Fibroblast of peridontal ligament (primary cell): ENCODE data around the gene NUP107.

Experiments used
- DNase-seq: peaks from one replicate; pipeline ENCODE4 v3.0.0-alpha.2; 2010; ENCODE audit errors: extremely low read depth

Gene NUP107

DNA sequence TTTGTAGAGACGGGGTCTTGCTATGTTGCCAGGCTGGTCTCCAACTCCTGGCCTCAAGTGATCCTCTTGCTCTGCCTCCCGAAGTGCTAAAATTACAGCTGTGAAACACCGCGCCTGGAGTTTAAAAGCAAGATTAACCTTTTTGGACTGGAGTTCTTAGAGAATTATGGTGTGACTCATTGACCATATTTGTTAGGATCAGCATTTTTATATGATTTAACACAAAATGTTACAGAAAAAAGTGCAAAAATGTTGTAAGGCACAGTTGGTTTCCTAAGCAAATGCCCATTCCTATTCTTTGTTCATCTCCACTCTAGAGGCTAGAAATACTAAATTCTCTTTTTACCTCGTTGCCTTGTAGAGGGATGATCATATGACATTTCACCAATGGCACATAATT lies 86.8 kb downstream of the NUP107 start:
- peak; percentile 29 for DNase-seq

DNA sequence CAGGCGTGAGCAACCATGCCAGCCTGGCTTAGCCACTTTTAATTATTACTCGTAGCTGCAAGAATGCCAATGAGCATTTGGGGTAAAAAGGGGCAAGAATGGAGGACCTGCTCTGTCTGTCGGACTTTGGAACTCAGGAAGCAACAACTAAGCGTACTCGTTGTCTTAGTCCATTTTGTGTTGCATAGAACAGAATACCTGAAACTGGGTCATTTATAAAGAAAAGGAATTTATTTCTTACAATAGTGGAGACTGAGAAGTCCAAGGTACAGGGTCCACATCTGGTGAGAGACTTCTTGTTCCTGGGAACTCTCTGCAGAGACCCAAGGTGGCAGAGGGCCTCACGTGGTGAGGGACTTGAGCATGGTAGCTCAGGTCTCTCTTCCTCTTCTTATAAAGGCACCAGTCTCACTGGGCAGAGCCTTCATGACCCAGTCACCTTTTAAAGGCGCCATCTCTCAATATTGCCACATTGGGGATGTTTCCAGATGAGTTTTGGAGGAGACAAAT lies 88.4 kb downstream of the NUP107 start:
- no peak for DNase-seq

DNA sequence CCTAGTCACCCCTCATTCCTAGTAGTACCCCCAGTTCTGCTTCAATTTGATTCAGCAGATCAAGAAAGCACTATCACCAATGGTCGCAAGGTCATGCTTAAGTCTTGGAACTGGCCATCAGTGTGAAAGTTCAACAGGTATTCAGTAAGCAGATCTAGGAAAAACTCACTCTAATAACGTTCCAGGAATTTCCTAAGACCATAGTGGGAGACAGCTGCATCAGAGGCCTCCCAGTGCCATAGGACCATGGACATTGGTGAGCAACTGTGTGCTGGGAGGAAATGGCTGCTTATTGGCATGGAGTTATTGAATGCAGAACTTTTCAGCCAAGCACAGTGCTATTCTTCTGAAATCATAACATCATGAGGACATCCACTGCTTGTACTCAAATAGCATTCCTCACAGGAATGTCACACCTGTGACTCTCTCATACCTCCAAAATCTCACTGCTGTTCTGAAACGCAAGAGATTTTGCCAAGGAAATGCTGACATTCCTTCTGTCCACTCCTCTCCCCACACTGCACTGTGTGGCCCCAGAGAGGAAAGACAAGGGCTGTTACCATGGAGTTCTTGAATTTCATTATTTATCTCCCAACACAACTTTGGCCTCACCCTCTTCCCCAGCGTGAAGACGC lies 90.3 kb downstream of the NUP107 start:
- DNase-seq = no peak

DNA sequence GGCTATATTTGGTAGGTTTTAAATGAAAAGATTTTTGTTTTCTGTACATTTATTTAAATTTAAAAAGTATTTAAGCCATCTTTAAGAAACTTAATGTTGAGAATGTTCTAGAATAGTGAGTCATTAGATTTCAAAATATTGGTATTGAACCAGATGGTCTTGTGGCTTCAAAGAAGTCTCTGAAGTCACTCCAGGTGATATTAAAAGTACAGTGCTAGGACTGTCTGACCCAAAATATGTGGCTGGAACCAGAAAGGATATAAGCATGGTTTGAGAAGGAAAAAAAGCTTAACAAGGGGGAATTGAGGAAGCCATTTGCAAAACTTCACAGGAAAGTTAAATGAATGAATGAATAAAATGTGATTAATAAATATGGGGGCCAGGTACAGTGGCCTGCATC lies 92.5 kb downstream of the NUP107 start:
- no peak for DNase-seq

DNA sequence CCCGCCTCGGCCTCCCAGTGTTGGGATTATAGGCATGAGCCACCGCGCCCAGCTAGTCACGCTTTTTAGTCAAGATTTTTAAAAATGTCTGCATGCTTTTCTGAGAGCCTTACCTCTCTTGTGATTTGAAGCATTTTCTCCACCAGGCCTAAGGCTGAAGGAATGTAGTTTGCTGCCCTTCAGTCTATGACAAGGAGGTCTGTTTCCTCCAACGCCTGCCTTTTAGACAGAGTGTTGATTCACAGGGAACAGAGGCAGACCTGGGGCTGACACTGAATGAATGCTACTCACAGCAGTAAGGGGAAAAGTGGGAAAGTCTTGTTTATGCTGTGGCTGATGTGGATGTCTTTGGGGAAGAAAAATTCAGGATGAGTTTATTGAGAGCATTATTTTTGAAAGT lies 94.0 kb downstream of the NUP107 start:
- DNase-seq = no peak

DNA sequence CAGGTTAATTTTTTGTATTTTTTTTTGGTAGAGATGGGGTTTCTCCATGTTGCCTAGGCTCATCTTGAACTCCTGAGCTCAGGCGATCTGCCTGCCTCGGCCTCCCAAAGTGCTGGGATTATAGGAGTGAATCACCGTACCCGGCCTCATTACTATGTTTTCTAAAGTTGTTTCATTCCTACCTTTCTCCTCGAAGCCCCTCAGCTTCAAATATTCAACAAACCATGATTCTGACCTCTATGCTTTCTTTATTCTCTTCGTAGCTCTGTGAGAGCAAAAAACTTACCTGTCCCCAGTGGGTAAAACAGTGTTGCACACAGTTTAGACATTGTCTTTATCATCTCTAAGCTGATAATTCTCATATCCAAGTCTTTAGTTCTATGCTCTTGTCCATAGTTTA lies 95.0 kb downstream of the NUP107 start:
- no peak for DNase-seq

DNA sequence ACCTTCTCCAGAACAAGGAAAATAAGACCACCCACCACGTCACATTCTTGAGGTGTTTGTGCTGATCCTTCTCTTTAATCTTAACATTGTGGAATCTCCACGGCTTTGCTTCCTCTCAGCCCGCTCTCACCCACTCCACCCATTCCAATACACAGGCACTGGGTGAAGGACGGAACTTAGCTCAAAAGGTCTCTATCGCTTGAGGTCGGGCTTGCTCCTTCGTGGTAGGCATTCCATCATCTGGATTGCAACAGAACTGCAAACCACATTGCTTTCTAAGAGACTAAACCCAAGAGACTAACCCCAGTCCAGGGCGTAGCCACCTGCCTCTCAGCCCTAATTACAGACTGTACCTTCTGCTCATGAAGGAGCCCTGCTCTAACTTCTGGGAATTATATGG lies 97.2 kb downstream of the NUP107 start:
- peak; percentile 30 for DNase-seq

DNA sequence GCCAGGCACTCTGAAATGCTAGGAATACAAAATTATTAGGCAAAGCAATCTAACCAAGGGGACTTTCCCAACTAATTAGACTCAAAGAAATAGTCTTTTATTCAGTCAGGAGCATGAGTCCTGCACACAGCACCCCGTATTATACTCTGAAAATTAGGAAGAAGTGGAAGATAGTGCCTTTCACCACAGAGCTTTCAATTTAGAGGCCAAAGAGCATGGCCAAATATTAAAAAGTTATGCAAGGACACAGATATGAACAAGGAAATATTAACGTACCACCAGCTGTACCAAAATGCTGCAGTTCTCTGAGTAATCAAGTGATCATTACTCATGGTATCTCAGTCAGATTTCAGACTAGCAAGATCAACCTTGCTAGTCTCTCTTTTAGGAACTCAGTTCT lies 98.6 kb downstream of the NUP107 start:
- peak; percentile 11 for DNase-seq

DNA sequence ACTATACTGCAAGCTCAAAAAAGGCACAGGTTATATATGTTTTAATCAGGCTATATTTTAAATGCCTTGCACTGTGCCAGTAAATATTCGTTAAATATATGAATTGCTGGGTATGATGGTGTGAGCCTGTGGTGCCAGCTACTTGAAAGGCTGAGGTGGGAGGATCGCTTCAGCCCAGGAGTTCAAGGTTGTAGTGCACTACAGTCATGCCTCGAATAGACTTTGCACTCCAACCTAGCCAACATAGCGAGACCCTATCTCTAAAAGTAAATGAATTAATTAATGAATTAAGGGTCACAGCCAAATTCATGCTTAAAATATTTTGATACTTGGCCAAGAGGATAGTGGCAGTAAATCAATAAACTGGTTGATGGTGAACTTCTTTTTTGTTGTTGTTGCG lies 99.0 kb downstream of the NUP107 start:
- DNase-seq = no peak

DNA sequence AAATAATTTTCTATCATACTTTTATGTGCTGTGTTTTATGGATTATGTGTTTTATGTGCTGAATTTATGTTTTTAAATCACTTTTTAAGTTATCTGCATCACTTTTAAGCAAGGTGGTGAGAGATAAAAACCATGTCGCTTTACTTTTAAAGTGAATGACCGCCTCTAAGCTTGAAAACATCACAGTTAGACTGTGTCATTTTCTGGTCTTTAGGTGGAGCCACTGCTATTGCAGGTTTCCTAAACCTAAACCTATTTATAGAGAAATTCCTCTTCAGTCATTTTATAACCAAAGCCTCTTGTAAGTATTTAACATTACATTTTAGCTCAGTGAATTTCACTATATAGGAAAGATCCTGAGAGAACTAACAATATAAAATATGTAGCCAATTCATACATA lies 100.2 kb downstream of the NUP107 start:
- DNase-seq = no peak

DNA sequence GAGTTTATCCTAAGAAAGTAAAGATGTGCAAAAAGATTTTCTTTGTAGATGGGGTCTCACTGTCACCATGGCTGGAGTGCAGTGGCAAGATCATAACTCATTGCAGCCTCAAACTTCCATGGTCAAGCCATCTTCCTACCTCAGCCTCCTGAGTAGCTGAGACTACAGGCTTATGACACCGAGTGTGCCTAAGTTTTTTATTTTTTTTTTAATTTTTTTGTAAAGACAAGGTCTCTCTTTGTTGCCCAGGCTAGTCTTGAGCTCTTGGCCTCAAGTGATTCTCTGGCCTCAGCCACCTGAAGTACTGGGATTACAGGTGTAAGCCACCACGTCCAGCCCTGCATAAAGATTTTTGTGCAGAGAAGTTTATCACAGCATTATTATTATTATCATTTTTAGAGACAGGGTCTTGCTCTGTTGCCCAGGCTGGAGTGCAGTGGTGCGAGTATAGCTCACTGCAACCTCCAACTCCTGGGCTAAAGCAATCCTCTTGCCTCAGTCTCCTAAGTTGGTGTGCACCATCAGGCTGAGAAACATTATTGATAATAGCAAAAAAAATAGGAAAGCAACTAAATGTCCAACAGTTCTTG lies 101.9 kb downstream of the NUP107 start:
- DNase-seq = no peak

DNA sequence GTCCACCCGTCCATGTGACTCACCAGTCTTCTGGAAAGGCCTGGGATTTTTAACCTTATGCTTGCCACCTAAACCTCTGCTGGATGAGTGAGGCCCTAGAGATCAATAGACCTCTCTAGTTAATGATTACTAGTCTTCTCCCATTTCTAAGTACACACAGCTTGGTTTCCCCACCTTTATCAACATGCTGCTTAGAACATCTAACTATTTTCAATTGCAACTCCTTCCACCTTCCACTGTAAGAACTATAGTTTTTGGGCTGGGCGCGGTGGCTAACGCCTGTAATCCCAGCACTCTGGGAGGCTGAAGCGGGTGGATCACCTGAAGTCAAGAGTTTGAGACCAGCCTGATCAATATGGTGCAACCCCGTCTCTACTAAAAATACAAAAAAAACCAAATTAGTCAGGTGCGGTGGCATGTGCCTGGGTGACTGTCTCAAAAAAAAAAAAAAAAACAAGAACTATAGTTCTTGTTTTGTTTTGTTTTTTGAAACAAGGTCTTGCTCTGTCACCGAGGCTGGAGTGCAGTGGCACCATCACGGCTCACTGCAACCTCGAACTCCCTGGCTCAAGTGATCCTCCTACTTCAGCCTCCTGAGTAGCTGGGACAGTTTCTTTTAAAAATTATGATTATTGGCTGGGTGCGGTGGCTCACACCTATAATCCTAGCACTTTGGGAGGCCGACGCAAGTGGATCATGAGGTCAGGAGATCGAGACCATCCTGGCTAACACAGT lies 102.5 kb downstream of the NUP107 start:
- DNase-seq = no peak

DNA sequence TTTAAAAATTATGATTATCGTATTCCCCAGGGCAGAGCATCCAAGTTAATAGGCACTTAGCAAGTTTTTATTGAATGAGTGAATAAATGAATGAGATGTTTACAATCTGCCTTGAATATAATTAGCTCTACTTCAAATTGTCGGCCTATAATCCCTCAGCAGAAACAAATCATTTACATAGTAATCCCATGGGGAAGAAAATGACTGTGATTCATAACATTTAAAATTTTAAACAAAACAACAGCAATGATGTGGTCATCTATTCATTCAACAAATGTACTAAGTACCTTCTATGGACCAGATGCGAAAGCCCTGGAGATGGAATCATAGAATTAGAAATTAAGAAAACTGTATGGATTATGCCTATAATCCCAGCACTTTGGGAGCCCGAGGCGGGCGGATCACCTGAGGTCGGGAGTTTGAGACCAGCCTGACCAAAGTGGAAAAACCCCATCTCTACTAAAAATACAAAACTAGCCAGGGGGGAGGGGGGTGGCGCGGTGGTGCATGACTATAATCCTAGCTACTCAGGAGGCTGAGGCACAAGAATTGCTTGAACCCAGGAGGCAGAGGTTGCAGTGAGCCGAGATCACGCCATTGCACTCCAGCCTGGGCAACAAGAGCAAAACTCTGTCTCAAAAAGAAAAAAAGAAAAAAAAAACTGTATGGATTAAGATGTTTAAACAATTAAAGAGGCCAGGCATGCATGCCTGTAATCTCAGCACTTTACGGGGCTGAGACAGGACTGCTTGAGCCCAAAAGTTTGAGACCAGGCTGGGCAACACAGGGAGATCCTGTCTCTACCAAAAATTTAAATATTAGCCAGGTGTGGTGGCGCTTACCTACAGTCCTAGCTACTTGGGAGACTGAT lies 103.5 kb downstream of the NUP107 start:
- peak; percentile 41 for DNase-seq

DNA sequence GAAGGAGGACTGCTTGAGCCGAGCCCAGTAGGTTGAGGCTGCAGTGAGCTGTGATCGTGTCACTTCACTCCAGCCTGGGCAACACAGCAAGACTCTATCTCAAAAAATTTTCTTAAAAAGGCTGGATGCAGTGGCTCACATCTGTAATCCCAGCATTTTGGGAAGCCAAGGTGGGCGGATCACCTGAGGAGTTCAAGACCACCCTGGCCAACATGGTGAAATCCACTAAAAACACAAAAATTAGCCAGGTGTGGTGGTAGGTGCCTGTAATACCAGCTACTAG lies 104.1 kb downstream of the NUP107 start:
- no peak for DNase-seq

DNA sequence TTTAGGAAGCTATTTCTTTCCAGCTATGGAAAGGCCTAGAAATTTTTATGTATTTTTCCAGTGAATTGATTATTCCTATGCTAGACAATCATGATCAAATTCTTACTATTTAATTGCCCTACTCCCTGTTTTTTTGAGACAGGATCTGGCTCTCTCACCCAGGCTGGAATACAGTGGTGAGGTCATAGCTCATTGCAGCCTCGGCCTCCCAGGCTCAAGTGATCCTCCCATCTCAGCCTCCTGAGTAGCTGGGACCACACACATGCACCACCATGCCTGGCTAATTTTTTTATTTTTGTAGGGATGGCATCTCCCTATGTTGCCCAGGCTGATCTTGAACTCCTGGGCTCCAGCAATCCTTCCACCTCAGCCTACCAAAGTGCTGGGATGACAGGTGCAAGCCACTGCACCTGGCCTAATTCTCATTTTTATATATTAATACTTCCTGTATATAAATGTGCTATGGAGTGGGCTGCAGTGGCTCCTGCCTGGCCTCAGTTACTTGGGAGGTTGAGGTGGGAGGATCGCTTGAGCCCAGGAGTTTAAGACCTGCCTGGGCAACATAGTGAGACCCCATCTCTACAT lies 105.2 kb downstream of the NUP107 start:
- DNase-seq = no peak

DNA sequence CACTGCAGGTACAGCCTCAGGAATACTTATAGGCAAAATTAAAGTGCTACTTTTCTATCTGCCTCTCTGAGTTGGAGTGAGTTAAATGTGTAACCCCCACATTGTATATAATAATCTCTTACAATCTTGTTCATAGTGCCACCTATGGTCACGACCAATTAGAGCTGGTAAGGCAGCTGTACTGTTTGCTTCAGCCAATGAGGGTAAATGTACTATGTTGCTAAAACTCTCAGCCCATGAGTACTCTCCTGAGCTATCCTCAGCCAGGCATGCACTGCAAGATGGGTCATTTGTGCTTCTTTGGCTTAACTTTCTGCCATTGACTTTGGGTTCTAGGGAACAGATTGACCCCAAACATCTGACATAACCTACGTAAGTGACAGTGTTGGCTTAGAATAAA lies 106.2 kb downstream of the NUP107 start:
- DNase-seq = peak; percentile 18

DNA sequence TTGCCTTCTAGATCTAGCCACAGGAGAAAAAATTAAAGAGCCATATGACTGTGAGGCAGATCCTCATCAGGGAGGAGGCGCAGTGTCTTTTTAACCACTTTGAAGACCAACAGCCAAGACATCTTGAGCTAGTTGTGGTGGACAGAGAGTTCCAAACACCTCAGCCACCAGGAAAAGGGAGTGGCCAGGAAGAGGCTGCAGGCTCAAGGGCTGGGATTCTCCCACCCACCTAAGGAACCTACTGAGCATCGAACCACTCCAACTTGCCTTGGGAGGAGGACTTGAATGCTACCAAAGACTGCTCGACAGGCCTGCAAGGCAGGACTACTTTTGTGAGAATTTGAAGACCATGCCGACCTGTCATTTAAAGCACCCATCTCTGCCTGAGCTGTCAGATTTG lies 106.7 kb downstream of the NUP107 start:
- no peak for DNase-seq

DNA sequence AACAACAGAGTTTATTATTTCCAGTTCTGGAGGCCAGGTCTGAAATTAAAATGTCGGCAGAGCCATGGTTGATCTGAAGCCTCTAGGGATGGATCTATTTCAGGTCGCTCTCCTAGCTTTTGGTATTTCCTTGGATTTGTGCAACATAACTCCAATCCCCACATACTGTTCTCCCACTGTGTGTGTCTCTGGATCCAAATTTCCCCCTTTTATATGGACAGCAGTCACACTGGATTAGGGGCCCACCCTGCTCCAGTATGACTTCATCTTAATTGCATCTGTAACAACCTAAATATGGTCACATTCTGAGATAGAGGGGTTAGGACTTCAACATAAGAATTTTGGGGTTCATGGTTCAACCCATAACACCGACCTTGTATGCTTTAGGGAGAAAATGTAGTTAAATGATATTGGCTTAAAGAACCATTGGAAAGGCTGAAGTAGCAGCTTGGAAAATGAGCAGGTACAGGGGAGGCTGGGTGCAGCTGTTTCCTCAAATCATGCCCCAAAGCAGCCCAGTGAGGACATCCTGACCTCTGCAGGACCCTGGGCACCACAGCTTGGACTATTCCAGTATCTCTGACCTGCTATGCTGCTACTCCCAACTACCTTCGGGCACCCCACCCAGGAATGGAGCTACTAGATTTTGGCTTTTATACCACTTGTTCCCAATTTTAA lies 107.3 kb downstream of the NUP107 start:
- no peak for DNase-seq

DNA sequence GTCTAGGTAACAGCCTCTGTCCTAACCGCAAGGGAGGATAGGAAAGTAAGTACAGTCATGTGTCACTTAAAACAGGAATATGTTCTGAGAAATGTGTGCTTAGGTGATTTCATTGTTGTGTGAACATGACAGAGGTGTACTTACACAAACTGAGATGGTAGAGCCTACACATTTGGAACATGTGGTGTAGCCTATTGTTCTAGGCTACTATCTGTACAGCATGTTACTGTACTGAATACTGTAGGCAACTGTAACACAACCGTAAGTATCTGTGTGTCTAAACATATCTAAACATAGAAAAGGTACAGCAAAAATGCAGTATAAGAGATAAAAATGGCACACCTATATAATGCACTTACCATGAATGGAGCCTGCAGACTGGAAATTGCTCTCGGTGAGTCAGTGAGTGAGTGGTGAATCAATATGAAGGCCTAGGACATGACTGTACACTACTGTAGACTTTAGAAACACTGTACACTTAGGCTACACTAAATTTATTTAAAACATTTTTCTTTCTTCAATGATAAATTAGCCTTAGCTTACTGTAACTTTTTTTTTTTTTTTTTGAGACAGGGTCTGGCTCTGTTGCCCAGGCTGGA lies 108.0 kb downstream of the NUP107 start:
- peak; percentile 62 for DNase-seq
